Mesendoderm (in vitro differentiated cells): ENCODE results near the gene DPM2.

Experiments used
- DNase-seq: peaks from one replicate; pipeline ENCODE4 v3.0.0; 2013
- H2AK5ac ChIP-seq: 2 replicates; pipeline ENCODE4 v1.6.1; 2013; ENCODE audit warnings: low read length, inconsistent platforms
- H2BK120ac ChIP-seq: 2 replicates; pipeline ENCODE4 v1.6.1; 2013; ENCODE audit warnings: low read depth, mild to moderate bottlenecking, low read length, moderate library complexity, mixed read lengths
- H2BK15ac ChIP-seq: replicated peaks from 2 replicates; pipeline ENCODE4 v1.6.1; 2013; ENCODE audit warnings: low read depth, mild to moderate bottlenecking, moderate library complexity
- H2BK5ac ChIP-seq: 2 replicates; pipeline ENCODE4 v1.6.1; 2013; ENCODE audit warnings: low read length, inconsistent platforms
- H3K18ac ChIP-seq: 2 replicates; pipeline ENCODE4 v1.6.1; 2013; ENCODE audit warnings: mild to moderate bottlenecking, low read length, mixed read lengths
- H3K23ac ChIP-seq: one replicate; pipeline ENCODE4 v1.6.1; 2013; ENCODE audit warnings: low read length
- H3K27ac ChIP-seq: 2 replicates; pipeline ENCODE4 v1.5.1; 2013; ENCODE audit warnings: low read depth, mild to moderate bottlenecking, inconsistent platforms, low read length, moderate library complexity
- H3K27me3 ChIP-seq: 2 replicates; pipeline ENCODE4 v1.6.1; 2013; ENCODE audit warnings: low read length, control low read depth, mild to moderate bottlenecking, inconsistent platforms; ENCODE audit not compliant: insufficient read depth, poor library complexity
- H3K36me3 ChIP-seq: 2 replicates; pipeline ENCODE4 v1.6.1; 2013; ENCODE audit warnings: low read length, inconsistent platforms; ENCODE audit not compliant: control insufficient read depth, insufficient read depth
- H3K4ac ChIP-seq: one replicate; pipeline ENCODE4 v1.6.1; 2013; ENCODE audit warnings: low read depth, mild to moderate bottlenecking, low read length, moderate library complexity
- H3K4me1 ChIP-seq: 2 replicates; pipeline ENCODE4 v1.6.1; 2013; ENCODE audit warnings: low read depth, low read length, inconsistent platforms; ENCODE audit not compliant: control insufficient read depth
- H3K4me2 ChIP-seq: 2 replicates; pipeline ENCODE4 v1.6.1; 2013; ENCODE audit warnings: low read length
- H3K4me3 ChIP-seq: 2 replicates; pipeline ENCODE4 v1.5.1; 2013; ENCODE audit warnings: mild to moderate bottlenecking, low read length
- H3K56ac ChIP-seq: one replicate; pipeline ENCODE4 v1.6.1; 2013; ENCODE audit warnings: low read length
- H3K79me1 ChIP-seq: 2 replicates; pipeline ENCODE4 v1.6.1; 2013; ENCODE audit warnings: low read length, inconsistent platforms
- H3K79me2 ChIP-seq: 2 replicates; pipeline ENCODE4 v1.6.1; 2013; ENCODE audit warnings: mild to moderate bottlenecking, low read length; ENCODE audit not compliant: control insufficient read depth, insufficient read depth
- H3K9ac ChIP-seq: 2 replicates; pipeline ENCODE4 v1.6.1; 2013; ENCODE audit warnings: low read length, inconsistent platforms
- H4K5ac ChIP-seq: one replicate; pipeline ENCODE4 v1.6.1; 2013; ENCODE audit warnings: low read length
- H4K8ac ChIP-seq: one replicate; pipeline ENCODE4 v1.6.1; 2013; ENCODE audit warnings: low read depth, mild to moderate bottlenecking, control low read depth, low read length, moderate library complexity
- WGBS: extraction: QIAGEN DNeasy Blood & Tissue Kit; methylation state at CpG from one replicate; pipeline ENCODE4 v1.1.7; 2013; ENCODE audit warnings: low lambda C conversion rate, missing lambda C conversion rate; ENCODE audit not compliant: insufficient coverage; ENCODE audit errors: extremely low coverage; 5-methylcytosine and 5-hydroxymethylcytosine counted together

Gene DPM2

GRCh38 chr9:127965953-127966352 lies 28.3 kb upstream of the DPM2 start:
- Histone ChIP-seq H3K4me1 (no peaks in the 10 kb centered on the region), H3K56ac (peak overlapping the region; percentile 43), H4K5ac (no peak overlapping the region), H3K4ac (peak overlapping the region; percentile 49), H3K27me3 (no peaks in the 10 kb centered on the region), H3K4me2 (no peak overlapping the region), H2BK120ac (no peak overlapping the region), H3K18ac (peak overlapping the region; percentile 11), H2BK5ac (no peak overlapping the region), H3K4me3 (no peak overlapping the region), H3K9ac (peak overlapping the region; percentile 35), H3K36me3 (no peaks in the 10 kb centered on the region), H3K23ac (no peak overlapping the region), H3K27ac (peak overlapping the region; percentile 19), H2AK5ac (no peak overlapping the region), H3K79me2 (peaks cover 73% of the 10 kb centered on the region), H2BK15ac (no peak overlapping the region), H4K8ac (no peak overlapping the region), H3K79me1 (peaks cover 39% of the 10 kb centered on the region)
- no CpG with 5 or more reads among the region's 6 CpGs for WGBS
- DNase-seq = no peak

- Histone ChIP-seq H3K4me3 (no peak overlapping the region), H4K5ac (no peak overlapping the region), H3K27me3 (no peaks in the 10 kb centered on the region), H3K79me2 (peaks cover 58% of the 10 kb centered on the region), H2AK5ac (no peak overlapping the region), H2BK120ac (no peak overlapping the region), H3K4me1 (no peaks in the 10 kb centered on the region), H3K27ac (no peak overlapping the region), H3K36me3 (no peaks in the 10 kb centered on the region), H3K79me1 (peaks cover 29% of the 10 kb centered on the region), H3K4ac (no peak overlapping the region), H2BK5ac (no peak overlapping the region), H3K9ac (no peak overlapping the region), H4K8ac (no peak overlapping the region), H3K23ac (no peak overlapping the region), H3K56ac (no peak overlapping the region), H3K18ac (no peak overlapping the region), H3K4me2 (no peak overlapping the region), H2BK15ac (no peak overlapping the region)
- DNase-seq = no peak
- no CpG with 5 or more reads among the region's 19 CpGs for WGBS
Observed at GRCh38 chr9:127963359-127964064, 25.9 kb upstream of the DPM2 start.

GRCh38 chr9:127963041-127963358 lies 25.3 kb upstream of the DPM2 start:
- H2BK120ac ChIP-seq = no peak overlapping the region
- no peak overlapping the region for H2BK15ac ChIP-seq
- H3K79me2 ChIP-seq = peaks cover 54% of the 10 kb centered on the region
- no peak overlapping the region for H4K8ac ChIP-seq
- H3K4ac ChIP-seq = no peak overlapping the region
- no peak overlapping the region for H3K9ac ChIP-seq
- no peak overlapping the region for H2BK5ac ChIP-seq
- peaks cover 29% of the 10 kb centered on the region for H3K79me1 ChIP-seq
- H2AK5ac ChIP-seq = no peak overlapping the region
- no peak overlapping the region for H3K56ac ChIP-seq
- H3K4me3 ChIP-seq = no peak overlapping the region
- H3K23ac ChIP-seq = no peak overlapping the region
- no peak overlapping the region for H4K5ac ChIP-seq
- H3K27ac ChIP-seq = no peak overlapping the region
- no peak overlapping the region for H3K4me2 ChIP-seq
- H3K36me3 ChIP-seq = no peaks in the 10 kb centered on the region
- no peaks in the 10 kb centered on the region for H3K4me1 ChIP-seq
- H3K27me3 ChIP-seq = no peaks in the 10 kb centered on the region
- no peak overlapping the region for H3K18ac ChIP-seq
- no CpG with 5 or more reads among the region's 3 CpGs for WGBS
- DNase-seq = no peak

- Histone ChIP-seq H3K79me2 (peaks cover 49% of the 10 kb centered on the region), H3K4me2 (no peak overlapping the region), H3K56ac (no peak overlapping the region), H4K8ac (no peak overlapping the region), H3K4me1 (no peaks in the 10 kb centered on the region), H2AK5ac (no peak overlapping the region), H2BK15ac (no peak overlapping the region), H3K27ac (no peak overlapping the region), H3K36me3 (no peaks in the 10 kb centered on the region), H2BK5ac (no peak overlapping the region), H3K23ac (no peak overlapping the region), H3K79me1 (peaks cover 26% of the 10 kb centered on the region), H2BK120ac (no peak overlapping the region), H4K5ac (no peak overlapping the region), H3K18ac (no peak overlapping the region), H3K9ac (no peak overlapping the region), H3K4ac (no peak overlapping the region), H3K4me3 (no peak overlapping the region), H3K27me3 (no peaks in the 10 kb centered on the region)
- no peak for DNase-seq
- WGBS = no CpG with 5 or more reads among the region's 3 CpGs
Observed at GRCh38 chr9:127962278-127962677, 24.6 kb upstream of the DPM2 start.

- H3K23ac ChIP-seq = no peak overlapping the region
- H3K56ac ChIP-seq = no peak overlapping the region
- no peaks in the 10 kb centered on the region for H3K36me3 ChIP-seq
- WGBS = no CpG with 5 or more reads among the region's 13 CpGs
- no peak overlapping the region for H3K18ac ChIP-seq
- no peak for DNase-seq
- H2BK15ac ChIP-seq = no peak overlapping the region
- no peak overlapping the region for H3K4me3 ChIP-seq
- H3K4me2 ChIP-seq = no peak overlapping the region
- H4K8ac ChIP-seq = no peak overlapping the region
- no peaks in the 10 kb centered on the region for H3K4me1 ChIP-seq
- no peak overlapping the region for H4K5ac ChIP-seq
- no peak overlapping the region for H3K27ac ChIP-seq
- H3K9ac ChIP-seq = no peak overlapping the region
- H3K4ac ChIP-seq = no peak overlapping the region
- peaks cover 46% of the 10 kb centered on the region for H3K79me2 ChIP-seq
- H3K27me3 ChIP-seq = no peaks in the 10 kb centered on the region
- H2BK5ac ChIP-seq = no peak overlapping the region
- no peak overlapping the region for H2AK5ac ChIP-seq
- H2BK120ac ChIP-seq = no peak overlapping the region
- peaks cover 28% of the 10 kb centered on the region for H3K79me1 ChIP-seq
Observed at GRCh38 chr9:127961613-127962155, 24.0 kb upstream of the DPM2 start.

- Histone ChIP-seq H2BK5ac (no peak overlapping the region), H4K8ac (no peak overlapping the region), H2BK120ac (no peak overlapping the region), H3K9ac (no peak overlapping the region), H3K4me1 (no peaks in the 10 kb centered on the region), H3K4ac (no peak overlapping the region), H3K18ac (no peak overlapping the region), H4K5ac (no peak overlapping the region), H3K79me1 (peaks cover 26% of the 10 kb centered on the region), H3K23ac (no peak overlapping the region), H3K79me2 (peaks cover 43% of the 10 kb centered on the region), H3K36me3 (no peaks in the 10 kb centered on the region), H3K27ac (no peak overlapping the region), H3K56ac (no peak overlapping the region), H3K27me3 (no peaks in the 10 kb centered on the region), H2AK5ac (no peak overlapping the region), H3K4me2 (no peak overlapping the region), H3K4me3 (no peak overlapping the region), H2BK15ac (no peak overlapping the region)
- no CpG with 5 or more reads among the region's 2 CpGs for WGBS
- no peak for DNase-seq
Observed at GRCh38 chr9:127961155-127961490, 23.5 kb upstream of the DPM2 start.
